Activated CD4-positive, alpha-beta T cell treated with anti-CD3 and anti-CD28 coated beads for 48 hours (primary cell): ENCODE data around the gene SLC38A1.
A peak's percentile ranks its signal among the peaks of the same experiment; 100 is the strongest.
"Not testable (repeated sequence)": the region's sequence is repeated elsewhere in the genome, so short reads cannot be mapped to it uniquely, and the experiment has no call there.

Experiments
- DNase-seq: peaks from one replicate; pipeline ENCODE4 v3.0.0-alpha.2; 2020

Gene SLC38A1

GRCh38 chr12:46268583-46269428 is at the start of gene SLC38A1:
Gene SLC38A1 (minus strand): TSS chr12:46269043. CDS start chr12:46239800, 29,243 bp downstream.
- peak; percentile 92 for DNase-seq

- no peak for DNase-seq
These were observed 49.2 kb upstream of the SLC38A1 start for GRCh38 chr12:46318037-46318436.

GRCh38 chr12:46304070-46304469 is 35.2 kb upstream of the SLC38A1 start:
- no peak for DNase-seq

GRCh38 chr12:46303039-46303666 is 34.3 kb upstream of the SLC38A1 start:
- peak; percentile 51 for DNase-seq

- no peak for DNase-seq
These were observed 32.1 kb upstream of the SLC38A1 start for GRCh38 chr12:46300910-46301309.

GRCh38 chr12:46299851-46300250 is 31.0 kb upstream of the SLC38A1 start:
- no peak for DNase-seq

GRCh38 chr12:46298261-46298660 is 29.4 kb upstream of the SLC38A1 start:
- DNase-seq, result no peak

- DNase-seq, result no peak
These were observed 28.0 kb upstream of the SLC38A1 start for GRCh38 chr12:46296822-46297221.

GRCh38 chr12:46292754-46293402 is 24.0 kb upstream of the SLC38A1 start:
- no peak for DNase-seq

GRCh38 chr12:46291953-46292352 is 23.1 kb upstream of the SLC38A1 start:
- not testable (repeated sequence) for DNase-seq

- not testable (repeated sequence) for DNase-seq
These were observed 16.3 kb upstream of the SLC38A1 start for GRCh38 chr12:46285177-46285576.

GRCh38 chr12:46282829-46283228 is 14.0 kb upstream of the SLC38A1 start:
- DNase-seq, result no peak

GRCh38 chr12:46276756-46277155 is 7.9 kb upstream of the SLC38A1 start:
- no peak for DNase-seq

GRCh38 chr12:46271863-46272262 is 3.0 kb upstream of the SLC38A1 start:
- no peak for DNase-seq

GRCh38 chr12:46269429-46270241 is 792 bp upstream of the SLC38A1 start:
- peak; percentile 88 for DNase-seq

GRCh38 chr12:46267825-46268582 is 839 bp downstream of the SLC38A1 start:
- peak; percentile 60 for DNase-seq

GRCh38 chr12:46267575-46267824 is 1.3 kb downstream of the SLC38A1 start:
- no peak for DNase-seq

GRCh38 chr12:46266869-46267574 is 1.8 kb downstream of the SLC38A1 start:
- peak; percentile 68 for DNase-seq

- peak; percentile 48 for DNase-seq
These were observed 2.5 kb downstream of the SLC38A1 start for GRCh38 chr12:46266382-46266791.

GRCh38 chr12:46265734-46266133 is 3.1 kb downstream of the SLC38A1 start:
- peak; percentile 56 for DNase-seq

GRCh38 chr12:46265102-46265501 is 3.7 kb downstream of the SLC38A1 start:
- DNase-seq, result no peak

- DNase-seq, result no peak
These were observed 4.8 kb downstream of the SLC38A1 start for GRCh38 chr12:46264057-46264456.
